GM18526 (cell line): ENCODE measurements around the gene SYNPR.

Experiments
- POLR2A ChIP-seq: IDR thresholded peaks from 3 replicates; pipeline ENCODE4 v1.6.1; 2011; ENCODE audit not compliant: insufficient read length; ENCODE audit errors: extremely low read depth

SYNPR gene

GRCh38 chr3:63624941-63625560, 346.9 kb downstream of the SYNPR start:
- no peak for TF ChIP-seq POLR2A

DNA sequence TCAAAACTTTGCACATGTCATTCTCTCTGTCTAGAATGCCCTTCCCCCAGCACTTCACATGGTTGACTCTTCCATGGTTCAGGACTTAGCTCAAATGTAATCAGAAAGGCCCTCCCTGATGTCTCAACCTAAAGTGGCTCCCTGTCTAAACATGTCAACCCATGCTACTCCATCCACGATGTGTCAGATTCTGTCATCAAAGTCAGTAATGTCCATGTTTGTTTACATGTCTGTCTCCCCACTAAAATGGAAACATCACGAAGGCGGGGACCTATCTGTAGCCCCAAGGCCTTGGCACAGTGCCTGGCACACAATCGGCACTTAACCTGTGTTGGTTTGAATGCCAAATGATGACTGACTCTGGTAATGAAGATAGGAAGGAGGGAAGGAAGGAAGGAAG, 353.6 kb downstream of the SYNPR start:
- no peak for TF ChIP-seq POLR2A

GRCh38 chr3:63635186-63635585, 357.1 kb downstream of the SYNPR start:
- no peak for TF ChIP-seq POLR2A

DNA sequence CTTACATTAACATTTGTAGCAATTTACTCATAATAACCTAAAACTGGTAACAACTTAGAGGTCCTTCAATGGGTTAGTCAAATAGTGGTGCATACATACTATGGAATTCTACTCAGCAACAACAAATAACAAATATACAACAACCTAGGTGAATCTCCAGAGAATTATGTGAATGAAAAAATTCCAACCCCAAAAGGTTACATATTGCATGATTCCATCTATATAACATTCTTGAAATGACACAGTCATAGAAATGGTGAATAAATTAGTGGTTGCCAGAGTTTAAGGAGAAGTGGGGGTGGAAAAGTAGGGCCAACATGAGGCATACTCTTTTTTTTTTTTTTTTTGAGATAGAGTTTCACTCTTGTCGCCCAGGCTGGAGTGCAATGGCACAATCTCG, 361.7 kb downstream of the SYNPR start:
- TF ChIP-seq POLR2A, result no peak

- TF ChIP-seq POLR2A, result no peak
These were observed 364.4 kb downstream of the SYNPR start for GRCh38 chr3:63642488-63642887.

DNA sequence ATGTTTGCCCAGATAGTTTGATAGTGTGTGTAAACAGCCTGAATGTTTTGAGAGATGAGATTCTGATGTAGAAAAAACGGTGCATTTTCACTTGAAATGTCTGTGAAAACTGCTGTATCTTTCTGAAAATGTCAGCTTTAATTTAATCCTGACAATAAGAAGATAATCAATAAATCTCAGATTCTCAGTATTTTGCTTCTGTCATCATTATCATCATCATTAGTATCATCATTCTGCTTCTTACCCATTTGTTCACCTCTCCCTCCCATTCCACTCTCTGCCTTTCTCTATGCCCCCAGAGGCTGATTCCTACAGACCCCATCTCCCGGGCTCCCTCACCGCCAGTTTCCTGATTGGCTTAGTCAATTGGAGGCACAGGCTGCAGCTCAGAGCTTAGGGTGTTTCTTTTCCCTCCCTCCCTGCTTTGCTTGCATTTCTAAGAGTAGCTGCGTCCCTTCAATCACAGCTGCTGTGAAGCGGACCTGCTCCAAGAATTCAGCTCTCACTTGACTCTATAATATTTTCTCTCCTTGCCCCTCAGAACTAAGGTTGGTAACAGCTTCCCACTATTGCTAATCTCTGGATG, 366.2 kb downstream of the SYNPR start:
- no peak for TF ChIP-seq POLR2A

GRCh38 chr3:63652066-63652725, 374.1 kb downstream of the SYNPR start, which contains the start of gene SNTN:
SNTN (plus strand) TSS chr3:63652675; CDS start chr3:63652688, 13 bp downstream.
- no peak for TF ChIP-seq POLR2A

DNA sequence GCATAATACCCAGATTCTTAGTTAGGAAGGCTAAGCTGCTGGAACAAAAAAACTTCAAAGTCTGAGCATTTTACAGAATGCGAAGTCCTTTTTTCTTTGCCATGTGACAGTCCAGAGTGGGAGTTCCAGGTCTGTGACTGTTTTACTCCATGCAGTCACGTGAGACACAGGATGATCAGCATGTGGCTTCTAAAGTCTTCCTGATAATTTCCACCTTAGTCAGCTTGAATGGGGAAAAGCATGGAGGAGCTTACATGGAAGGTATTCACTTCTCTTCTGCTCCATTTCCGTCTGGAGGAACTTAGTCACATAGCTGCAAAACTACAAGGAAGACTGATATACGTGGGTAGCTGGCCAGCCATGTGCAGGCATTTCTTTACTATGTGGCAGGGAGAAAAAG, 376.1 kb downstream of the SYNPR start:
- no peak for TF ChIP-seq POLR2A

- no peak for TF ChIP-seq POLR2A
These were observed 376.8 kb downstream of the SYNPR start for GRCh38 chr3:63654931-63655330.

DNA sequence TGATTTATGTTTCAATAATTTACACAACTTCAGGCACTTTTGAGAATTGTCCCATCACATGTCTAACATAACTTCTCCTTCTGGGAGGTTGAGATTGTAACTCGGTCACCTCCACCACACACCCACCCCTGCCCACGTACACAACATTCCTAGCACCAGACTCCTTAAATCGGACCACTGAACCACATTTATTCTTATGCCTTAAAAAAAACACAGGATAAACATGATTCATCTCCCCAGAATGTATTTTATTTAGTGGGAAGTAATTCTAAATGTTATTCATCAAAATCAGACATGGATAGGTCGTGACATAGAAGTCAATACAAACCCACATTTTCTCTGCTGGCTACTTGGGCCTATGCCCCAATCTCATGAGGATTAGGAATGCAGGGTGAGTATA, 377.4 kb downstream of the SYNPR start:
- TF ChIP-seq POLR2A, result no peak

GRCh38 chr3:63656786-63657185, 378.7 kb downstream of the SYNPR start:
- no peak for TF ChIP-seq POLR2A

GRCh38 chr3:63661242-63661641, 383.1 kb downstream of the SYNPR start:
- TF ChIP-seq POLR2A, result no peak

DNA sequence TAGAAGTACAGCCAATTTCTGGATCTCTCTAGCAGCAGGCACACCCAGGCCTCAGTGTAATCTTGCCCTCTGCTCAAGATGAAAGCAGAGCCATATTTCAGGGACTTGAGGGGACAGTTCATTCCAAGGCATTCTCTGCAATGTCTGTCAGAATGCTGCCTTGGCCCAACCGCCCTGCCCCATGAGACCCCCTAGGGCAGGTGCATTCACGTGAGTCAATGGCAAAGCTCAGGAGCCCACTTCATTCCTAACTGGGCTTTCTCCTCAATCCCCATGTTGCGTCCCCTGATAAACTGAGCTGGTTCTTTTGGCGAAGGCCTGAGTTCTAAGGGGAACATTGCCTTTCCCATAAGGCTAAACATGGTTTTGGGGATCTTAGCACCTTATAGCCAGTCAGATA, 383.9 kb downstream of the SYNPR start:
- TF ChIP-seq POLR2A, result no peak

- no peak for TF ChIP-seq POLR2A
These were observed 384.4 kb downstream of the SYNPR start for GRCh38 chr3:63662500-63662899.
